Stimulated activated CD4-positive, alpha-beta T cell treated with anti-CD3 and anti-CD28 coated beads, TNF-alpha, amount 100 ng/mL, for 24 hours (primary cell): Measurements from ENCODE around the gene DISC1.
"Not testable (repeated sequence)": the region's sequence is repeated elsewhere in the genome, so short reads cannot be mapped to it uniquely, and the experiment has no call there.

Source experiments
- DNase-seq, 3 experiments: peaks; one replicate each; pipeline ENCODE4 v3.0.0-alpha.2; 2020; ENCODE audit warnings: low read depth in 3 of 3

Gene DISC1

DNA sequence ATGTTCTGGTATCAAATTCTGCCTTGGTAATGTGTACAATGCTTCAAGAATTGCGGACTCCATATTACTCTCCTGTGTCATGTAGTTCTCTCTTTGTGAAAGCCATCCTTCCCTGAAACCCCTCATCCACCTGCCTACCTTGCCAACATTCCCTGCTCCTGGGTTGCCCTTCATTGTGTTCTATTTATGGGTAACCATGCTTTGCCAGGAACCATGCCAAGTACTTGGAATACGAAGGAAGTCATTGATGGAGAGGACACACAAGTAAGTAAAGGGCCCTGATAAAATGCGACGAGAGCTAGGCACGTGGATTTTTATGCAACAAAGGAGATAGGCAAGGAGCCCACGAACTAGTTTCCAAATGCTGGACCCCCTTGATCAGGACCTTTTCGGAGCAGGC lies 300.8 kb downstream of the DISC1 start:
- no peak for DNase-seq

DNA sequence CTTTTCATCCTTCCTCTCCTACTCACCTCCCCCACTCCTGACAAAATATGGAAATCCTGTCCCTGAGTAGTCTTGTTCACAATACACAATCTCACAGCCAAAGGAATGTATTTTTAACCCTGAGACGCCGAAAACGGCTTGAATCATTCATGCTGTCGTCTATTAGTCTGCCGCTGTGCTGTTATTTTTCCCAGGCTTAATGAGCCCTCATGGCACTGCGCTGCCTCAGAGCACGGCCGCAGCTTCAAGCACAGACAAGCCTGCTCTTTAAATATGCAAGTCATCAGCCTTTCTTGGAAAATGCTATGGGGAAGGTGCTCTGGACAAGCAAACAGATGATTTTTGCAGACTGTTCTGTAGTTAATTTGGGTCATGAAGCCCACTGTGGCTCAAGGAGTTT lies 302.7 kb downstream of the DISC1 start:
- no peak for DNase-seq

GRCh38 chr1:231930257-231930947 lies 303.8 kb downstream of the DISC1 start:
- DNase-seq = no peak

GRCh38 chr1:231931146-231931545 lies 304.6 kb downstream of the DISC1 start:
- DNase-seq = no peak

DNA sequence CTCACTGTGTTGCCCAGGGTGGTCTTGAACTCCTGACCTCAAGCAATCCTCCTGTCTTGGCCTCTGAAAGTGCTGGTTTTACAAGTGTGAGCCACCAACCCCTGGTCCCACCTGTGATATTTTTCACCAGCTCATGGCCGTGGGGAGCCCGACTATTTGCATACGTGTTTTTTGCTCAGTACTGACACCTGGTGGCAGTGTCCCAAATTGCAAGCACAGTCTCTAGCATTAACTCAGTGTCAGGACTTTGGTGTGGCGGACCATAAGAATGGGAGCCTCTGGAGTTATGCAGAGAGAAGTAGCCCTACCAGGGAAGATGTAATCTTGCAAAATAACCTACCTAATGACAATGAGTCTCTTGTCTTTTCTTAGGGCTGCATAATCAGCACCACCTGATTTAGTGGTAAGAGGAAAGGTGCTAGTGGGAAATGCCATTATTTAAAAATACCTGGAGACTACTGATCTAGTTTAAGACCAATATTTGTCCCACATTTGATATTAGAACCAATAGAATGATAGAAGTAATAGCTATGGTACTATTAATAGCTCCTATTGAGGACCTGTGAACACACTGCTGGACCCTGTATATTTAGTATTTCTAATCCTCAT lies 305.4 kb downstream of the DISC1 start:
- DNase-seq = peak in 2 of 3 experiments; percentile 0 to 53

GRCh38 chr1:231933711-231934626 lies 307.4 kb downstream of the DISC1 start:
- no peak for DNase-seq

- no peak for DNase-seq
Measured at GRCh38 chr1:231934797-231935196, 308.2 kb downstream of the DISC1 start.

GRCh38 chr1:231935856-231936255 lies 309.3 kb downstream of the DISC1 start:
- no peak for DNase-seq

DNA sequence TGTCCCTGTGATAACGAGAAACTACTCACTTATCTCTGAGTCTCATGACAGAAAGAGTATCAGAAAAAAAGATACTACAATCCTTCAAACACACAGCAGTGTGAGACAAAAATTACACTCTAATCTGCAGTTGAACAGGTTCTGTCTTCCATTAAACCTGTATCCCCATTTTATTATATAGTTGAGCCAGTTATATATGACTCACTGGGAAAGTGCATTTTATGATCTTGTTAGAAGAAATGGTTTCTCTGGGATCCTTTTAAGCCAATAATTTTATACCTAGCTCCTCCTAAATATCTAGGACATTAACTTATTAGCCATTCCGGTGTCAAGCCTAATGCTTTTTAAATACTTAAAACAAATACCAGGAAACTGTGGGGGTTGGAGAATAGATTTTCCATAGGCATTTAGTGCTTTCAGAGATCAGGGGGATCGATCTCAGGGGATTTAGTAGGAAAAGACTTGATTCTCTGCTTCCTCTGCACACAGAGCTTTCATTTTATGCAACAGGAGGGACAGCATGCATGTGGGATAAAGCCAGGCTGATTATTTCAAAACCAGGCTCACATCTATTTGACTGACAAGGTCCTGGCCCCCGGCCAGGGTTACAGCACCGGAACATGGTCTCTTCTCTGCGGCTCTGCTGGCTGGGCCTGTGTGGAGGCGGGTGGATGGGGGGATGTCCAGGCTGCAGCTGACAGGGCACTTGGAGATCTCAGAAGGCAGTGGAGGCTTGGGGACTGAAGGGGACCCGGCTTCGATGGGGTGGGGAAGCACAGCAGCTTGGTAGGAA lies 310.6 kb downstream of the DISC1 start:
- no peak for DNase-seq

DNA sequence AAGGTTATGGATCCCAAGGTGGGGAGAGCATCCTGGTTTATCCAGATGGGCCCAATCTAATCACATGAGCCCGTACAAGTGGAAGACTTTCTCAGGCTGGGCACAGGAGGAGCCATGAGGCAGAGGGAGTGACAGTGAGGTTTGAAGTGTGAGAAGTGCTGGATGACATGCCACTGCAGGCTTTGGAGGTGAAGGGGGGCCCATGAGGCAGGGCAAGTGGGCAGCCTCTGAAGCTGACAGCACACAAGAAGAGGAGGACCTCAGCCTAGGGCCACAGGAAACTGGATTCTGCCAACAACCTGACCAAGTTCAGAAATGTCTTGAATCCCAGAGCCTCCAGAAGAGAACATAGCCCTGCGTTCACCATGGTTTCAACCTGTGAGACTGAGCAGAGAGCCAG lies 311.6 kb downstream of the DISC1 start:
- no peak for DNase-seq

- DNase-seq = no peak
Measured at GRCh38 chr1:231938711-231939110, 312.1 kb downstream of the DISC1 start.

DNA sequence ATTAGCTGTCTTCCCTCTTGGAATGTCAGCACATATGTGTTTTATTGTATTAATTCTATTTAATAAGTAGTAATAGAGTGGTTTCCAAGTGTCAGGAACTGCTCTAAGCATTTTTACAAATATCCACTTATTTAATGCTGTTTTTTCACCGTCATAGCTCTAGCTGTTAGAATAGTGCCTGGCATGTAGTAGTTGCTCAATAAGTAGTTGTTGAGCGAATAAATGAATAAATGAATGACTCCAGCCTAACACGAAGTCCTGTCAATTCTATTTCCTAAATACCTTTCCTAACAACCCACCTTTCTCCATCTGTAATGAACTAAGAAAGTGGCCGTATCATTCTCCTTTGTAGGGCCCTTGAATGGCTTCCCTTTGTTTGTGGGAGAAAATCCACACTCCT lies 312.5 kb downstream of the DISC1 start:
- no peak for DNase-seq

DNA sequence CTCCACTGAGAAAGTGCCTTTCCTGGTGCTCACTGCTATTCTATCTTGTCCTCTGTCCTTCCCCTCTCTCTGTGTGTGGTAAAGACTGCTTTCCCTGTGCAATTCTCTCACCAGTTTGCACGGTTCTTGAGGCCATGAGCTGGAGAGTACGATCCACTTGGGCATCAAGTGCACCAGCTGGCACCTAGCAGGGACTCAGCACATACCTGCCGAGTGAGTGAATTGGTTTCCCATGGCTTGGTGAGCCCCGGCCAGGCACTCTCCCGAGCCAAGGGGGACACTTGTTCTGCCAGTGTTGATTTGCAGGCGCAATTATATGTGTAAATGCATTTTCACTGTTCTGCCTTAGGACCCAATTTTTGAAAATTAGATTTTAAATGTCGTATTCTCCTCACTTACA lies 313.5 kb downstream of the DISC1 start:
- no peak for DNase-seq

DNA sequence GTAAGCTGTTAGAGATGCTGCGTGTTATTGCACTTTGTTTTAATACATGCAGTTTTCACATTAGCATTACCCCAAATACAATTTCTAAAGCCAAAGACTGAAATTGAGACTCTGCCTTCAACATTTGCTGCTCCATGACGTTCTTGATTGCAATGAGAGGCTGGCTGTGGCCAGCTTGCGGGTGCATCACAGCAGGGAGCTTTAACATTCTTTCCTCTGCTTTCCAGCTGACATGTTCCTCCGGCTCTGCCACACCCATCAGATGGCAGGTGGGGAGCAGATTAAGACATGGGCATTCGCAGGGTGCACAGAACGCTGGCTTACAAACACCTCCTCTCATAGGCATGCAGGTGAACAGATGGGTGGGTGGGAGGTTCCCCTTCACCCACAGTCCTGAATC lies 314.1 kb downstream of the DISC1 start:
- no peak for DNase-seq

DNA sequence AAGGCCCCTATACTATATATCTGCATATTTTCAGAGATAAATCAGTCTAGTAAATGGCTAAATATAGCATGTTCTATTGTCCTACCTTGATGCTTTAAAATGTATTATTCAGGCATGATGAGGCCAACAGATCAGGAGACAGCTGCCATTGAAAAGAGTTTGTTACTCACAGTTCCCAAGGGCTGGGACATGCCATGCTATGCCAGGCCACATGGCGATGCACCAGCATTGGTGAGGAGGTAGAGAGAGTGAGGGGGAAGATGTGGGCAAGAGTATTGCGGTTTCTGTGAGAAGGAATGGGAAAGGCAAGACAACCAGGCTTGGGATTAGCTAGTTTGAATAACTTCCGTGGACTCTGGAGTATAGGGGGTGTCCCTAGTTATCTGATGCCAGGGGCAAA lies 316.5 kb downstream of the DISC1 start:
- DNase-seq = no peak

GRCh38 chr1:231948102-231948501 lies 321.5 kb downstream of the DISC1 start:
- DNase-seq = not testable (repeated sequence)

DNA sequence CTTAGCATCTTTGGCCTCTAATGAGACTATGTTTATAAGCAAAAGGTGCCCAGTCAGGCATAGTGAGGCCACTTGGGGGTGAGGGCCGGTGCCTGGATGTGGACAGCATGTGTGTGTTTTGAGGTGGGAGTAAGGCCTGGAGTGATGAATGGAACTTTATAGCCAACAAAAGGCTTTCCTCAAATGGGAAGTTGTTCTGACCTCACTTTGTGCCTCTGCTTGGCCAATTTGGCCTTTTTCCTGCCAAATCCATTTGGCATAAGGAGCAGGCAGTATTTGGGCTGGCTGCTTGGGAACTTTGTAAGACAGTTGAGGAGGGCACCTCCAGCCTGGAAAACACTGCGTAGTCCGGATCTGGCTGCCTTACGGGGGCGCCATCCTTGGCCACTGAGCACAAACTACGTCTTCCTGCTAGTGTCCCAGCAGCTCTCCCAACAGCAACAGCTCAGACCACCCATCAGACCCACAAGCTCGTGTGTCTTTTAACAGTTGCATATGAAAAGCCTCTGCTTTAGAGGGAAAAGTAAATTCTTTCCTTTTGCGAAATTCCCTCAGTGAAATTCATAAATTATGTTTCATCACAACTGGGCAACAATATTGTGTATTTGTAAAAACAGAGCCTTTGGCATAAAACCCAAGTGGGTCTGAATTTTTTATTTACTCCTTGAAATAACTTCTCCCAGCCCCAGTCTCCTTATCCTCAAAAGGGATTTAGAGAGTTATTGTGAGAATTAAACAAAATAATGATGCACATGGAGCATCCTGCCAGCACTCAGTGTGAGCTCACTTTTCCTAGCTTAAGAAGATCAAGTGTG lies 322.9 kb downstream of the DISC1 start:
- no peak for DNase-seq

DNA sequence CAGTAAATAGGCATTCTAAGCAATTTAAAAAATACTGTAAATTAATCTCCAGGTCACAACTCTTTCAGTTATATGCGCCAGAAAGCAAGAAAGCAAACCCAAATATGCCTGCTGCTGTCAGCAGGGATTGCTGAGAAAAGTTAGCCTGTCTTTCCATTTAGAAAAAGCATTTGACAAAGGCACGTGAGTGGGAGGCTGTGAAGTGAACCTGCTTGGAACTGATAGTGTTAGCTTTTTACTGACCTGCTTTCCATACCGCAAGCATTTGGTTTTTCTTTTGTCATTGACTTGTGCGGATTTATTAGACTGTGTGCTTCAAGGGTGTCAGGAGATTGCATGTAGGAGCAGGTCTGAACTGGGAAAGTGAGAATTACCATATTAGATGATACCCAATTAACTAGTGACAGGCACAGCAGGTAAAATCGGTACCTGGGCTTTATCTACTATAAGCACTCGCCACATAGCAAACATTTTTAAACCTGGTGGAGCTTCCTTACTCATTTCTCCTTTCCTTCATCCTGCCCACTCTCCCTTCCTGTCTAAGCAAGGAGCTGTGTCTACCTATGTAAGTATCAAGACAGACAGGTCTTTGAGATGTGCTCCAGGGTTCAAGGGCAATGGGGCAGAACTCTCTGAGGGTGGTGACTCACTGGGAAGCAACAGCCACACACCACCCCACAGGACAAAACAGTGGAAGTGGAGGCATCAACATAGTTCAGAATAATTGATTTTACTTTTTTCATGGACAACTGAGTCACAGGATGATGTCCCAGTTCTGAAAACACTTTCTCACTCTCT lies 323.9 kb downstream of the DISC1 start:
- no peak for DNase-seq

GRCh38 chr1:231951374-231951773 lies 324.8 kb downstream of the DISC1 start:
- DNase-seq = no peak

GRCh38 chr1:231952154-231952553 lies 325.6 kb downstream of the DISC1 start:
- no peak for DNase-seq
